Esophagus muscularis mucosa (tissue), 4 donors: ENCODE measurements around the gene OLFML1.

Experiments used
- EP300 ChIP-seq: sonication (generic); formaldehyde crosslinking; IDR thresholded peaks from one replicate; pipeline ENCODE4 v1.6.1; 2017; ENCODE audit warnings: antibody characterized with exemption
- POLR2A ChIP-seq: fragments of 450-650 bp; IDR thresholded peaks from one replicate; pipeline ENCODE4 v1.6.1; 2017; ENCODE audit warnings: antibody characterized with exemption, moderate library complexity, mild to moderate bottlenecking, low read depth
- TF ChIP-seq, protein P1 (sequence below), 3 experiments: fragments of 200-600 bp in 2 of 3; fragments of 450-650 bp in 1 of 3; sonication (generic) in 2 of 3; IDR thresholded peaks; one replicate each; pipeline ENCODE4 v1.5.1; 2017 to 2019; ENCODE audit warnings: antibody characterized with exemption in 3 of 3, mild to moderate bottlenecking in 2 of 3, moderate library complexity in 1 of 3

DNA sequence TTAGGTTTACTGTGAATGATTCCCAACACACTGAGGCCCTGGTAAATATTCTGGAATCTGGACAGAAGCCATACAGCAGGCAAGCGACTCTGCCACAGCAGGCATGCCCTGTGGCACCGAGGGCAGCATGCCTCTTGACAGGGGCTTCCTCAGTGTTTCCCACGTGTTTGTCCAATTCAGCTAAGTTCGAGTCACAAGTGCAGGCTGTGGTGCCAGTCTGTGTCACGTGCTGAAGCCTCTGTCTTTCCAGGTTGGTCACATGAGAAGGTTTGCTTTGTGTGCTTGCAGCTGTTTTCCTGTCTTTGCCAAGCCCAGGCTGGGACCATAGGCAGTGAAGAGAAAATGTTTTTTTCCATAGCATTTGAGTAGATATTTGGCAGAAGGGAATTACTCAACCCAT, 26.1 kb downstream of the OLFML1 start:
- TF ChIP-seq, protein P1, sequence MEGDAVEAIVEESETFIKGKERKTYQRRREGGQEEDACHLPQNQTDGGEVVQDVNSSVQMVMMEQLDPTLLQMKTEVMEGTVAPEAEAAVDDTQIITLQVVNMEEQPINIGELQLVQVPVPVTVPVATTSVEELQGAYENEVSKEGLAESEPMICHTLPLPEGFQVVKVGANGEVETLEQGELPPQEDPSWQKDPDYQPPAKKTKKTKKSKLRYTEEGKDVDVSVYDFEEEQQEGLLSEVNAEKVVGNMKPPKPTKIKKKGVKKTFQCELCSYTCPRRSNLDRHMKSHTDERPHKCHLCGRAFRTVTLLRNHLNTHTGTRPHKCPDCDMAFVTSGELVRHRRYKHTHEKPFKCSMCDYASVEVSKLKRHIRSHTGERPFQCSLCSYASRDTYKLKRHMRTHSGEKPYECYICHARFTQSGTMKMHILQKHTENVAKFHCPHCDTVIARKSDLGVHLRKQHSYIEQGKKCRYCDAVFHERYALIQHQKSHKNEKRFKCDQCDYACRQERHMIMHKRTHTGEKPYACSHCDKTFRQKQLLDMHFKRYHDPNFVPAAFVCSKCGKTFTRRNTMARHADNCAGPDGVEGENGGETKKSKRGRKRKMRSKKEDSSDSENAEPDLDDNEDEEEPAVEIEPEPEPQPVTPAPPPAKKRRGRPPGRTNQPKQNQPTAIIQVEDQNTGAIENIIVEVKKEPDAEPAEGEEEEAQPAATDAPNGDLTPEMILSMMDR (IDR thresholded peaks at IDR 0.05) = no peak
- TF ChIP-seq EP300 = no peak
- no peak for TF ChIP-seq POLR2A
